GM12878 (cell line): ENCODE data around the gene AKAP1. TPM values are rescaled to one million over a fixed set of nuclear protein-coding genes. Genes with fewer than 3 reads are reported as not detected.

Experiments
- EZH2 ChIP-seq: IDR thresholded peaks from 2 replicates; pipeline ENCODE4 v1.6.1; 2012; ENCODE audit warnings: low read depth, mild to moderate bottlenecking, control low read depth, inconsistent platforms, low read length, borderline replicate concordance; ENCODE audit not compliant: control insufficient read depth
- LARP7 ChIP-seq: fragments of 450-650 bp; IDR thresholded peaks from 2 replicates; pipeline ENCODE4 v1.6.1; 2017; ENCODE audit warnings: mild to moderate bottlenecking
- SMAD1 ChIP-seq: fragments of 450-650 bp; IDR thresholded peaks from 2 replicates; pipeline ENCODE4 v1.6.1; 2018; ENCODE audit warnings: mild to moderate bottlenecking, low read depth; ENCODE audit not compliant: partially characterized antibody
- polyA plus RNA-seq, 11 experiments: library from polyadenylated mRNA; depleted of rRNA in 4 of 11; unstranded in 6 of 11; stranded (reverse) in 5 of 11; fragments of >200 nt; fragmentation: Nextera tagmentation in 4 of 11; fragmentation: Illumina TruSeq in 1 of 11; extraction: Ambion mirVana in 4 of 11; extraction: Trizol in 1 of 11; gene quantifications; 1 replicate in 1 of 11; 2 replicates in 10 of 11; pipeline versions ENCODE4 v1.2.1 to v1.2.3, GENCODE V29; 2011 to 2016; ENCODE audit warnings: inconsistent platforms in 2 of 11, missing spikeins in 2 of 11, low read depth in 1 of 11
- total RNA-seq, 4 experiments: library from RNA; depleted of rRNA in 3 of 4; stranded (reverse); fragments of >200 nt in 3 of 4; fragmentation: Illumina TruSeq in 1 of 4; extraction: Trizol in 1 of 4; gene quantifications; 2 replicates each; pipeline versions ENCODE4 v1.2.1 to v1.2.3, GENCODE V29; 2013 to 2021
- TF ChIP-seq, protein P1 (sequence below): IDR thresholded peaks from 2 replicates; pipeline ENCODE4 v1.6.1; 2012; ENCODE audit warnings: low read depth, low read length, improper control_type of control experiment
- TF ChIP-seq, protein P2 (sequence below), 3 experiments: IDR thresholded peaks in 2 of 3; conservative IDR thresholded peaks in 1 of 3; 2 replicates each; pipeline ENCODE4 v1.5.1; 2011; ENCODE audit warnings: low read depth in 3 of 3, low read length in 3 of 3, mild to moderate bottlenecking in 3 of 3, control low read depth in 2 of 3, moderate library complexity in 2 of 3, inconsistent platforms in 1 of 3, mixed read lengths in 1 of 3; ENCODE audit not compliant: control insufficient read depth in 2 of 3, insufficient read depth in 1 of 3; ENCODE audit errors: extremely low read depth in 1 of 3
- TF ChIP-seq, protein P3 (sequence below): fragments of 450-650 bp; IDR thresholded peaks from 2 replicates; pipeline ENCODE4 v1.6.1; 2016; ENCODE audit warnings: mild to moderate bottlenecking

AKAP1 gene
- total and polyA plus RNA-seq, 10 of the 15 experiments (the other 5 are each of a cell fraction or from before 2014, with no cell fraction given), result 11.9 to 50.5 (median 38.1) TPM

DNA sequence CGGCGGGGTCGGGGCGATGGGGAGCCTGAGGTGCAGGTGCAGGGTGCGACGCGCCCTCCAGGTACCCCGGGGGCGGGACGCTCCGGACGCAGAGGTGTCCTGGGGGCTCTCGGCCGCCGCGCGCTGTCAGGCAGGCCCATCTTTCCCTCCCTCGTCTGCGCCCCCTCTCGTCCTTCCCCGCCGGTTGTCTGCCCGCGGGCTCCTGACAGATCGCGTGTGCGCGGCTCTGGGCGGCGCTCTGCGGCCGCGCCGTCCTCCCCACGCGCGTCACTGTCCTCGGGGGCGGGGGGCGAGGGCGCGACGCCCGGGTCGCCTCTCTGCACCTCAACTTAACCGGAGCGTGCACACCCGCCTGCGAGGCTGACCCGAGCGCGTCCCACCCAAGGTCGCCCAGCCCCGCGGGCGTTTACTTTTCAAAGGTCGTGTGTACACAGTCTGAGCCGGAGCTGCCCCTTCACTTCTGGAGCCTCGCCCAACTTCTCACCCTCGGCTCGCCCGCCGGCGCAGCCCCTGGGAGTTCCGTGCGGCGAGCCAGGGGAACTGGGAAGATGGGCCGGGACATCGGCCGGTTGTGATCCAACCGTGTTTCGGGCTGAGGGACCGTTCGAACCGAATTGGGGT lies 512 bp downstream of the AKAP1 start (continued):
- TF ChIP-seq EZH2, result no peak
- TF ChIP-seq, protein P1, sequence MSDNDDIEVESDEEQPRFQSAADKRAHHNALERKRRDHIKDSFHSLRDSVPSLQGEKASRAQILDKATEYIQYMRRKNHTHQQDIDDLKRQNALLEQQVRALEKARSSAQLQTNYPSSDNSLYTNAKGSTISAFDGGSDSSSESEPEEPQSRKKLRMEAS, result 0 out of 2 replicates have a peak, but pooled peaks have one; percentile 18
- 0 out of 2 replicates have a peak, but pooled peaks have one; percentile 9 for TF ChIP-seq LARP7
- TF ChIP-seq, protein P2, sequence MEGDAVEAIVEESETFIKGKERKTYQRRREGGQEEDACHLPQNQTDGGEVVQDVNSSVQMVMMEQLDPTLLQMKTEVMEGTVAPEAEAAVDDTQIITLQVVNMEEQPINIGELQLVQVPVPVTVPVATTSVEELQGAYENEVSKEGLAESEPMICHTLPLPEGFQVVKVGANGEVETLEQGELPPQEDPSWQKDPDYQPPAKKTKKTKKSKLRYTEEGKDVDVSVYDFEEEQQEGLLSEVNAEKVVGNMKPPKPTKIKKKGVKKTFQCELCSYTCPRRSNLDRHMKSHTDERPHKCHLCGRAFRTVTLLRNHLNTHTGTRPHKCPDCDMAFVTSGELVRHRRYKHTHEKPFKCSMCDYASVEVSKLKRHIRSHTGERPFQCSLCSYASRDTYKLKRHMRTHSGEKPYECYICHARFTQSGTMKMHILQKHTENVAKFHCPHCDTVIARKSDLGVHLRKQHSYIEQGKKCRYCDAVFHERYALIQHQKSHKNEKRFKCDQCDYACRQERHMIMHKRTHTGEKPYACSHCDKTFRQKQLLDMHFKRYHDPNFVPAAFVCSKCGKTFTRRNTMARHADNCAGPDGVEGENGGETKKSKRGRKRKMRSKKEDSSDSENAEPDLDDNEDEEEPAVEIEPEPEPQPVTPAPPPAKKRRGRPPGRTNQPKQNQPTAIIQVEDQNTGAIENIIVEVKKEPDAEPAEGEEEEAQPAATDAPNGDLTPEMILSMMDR (IDR thresholded peaks at IDR 0.05 in 2 of 3, conservative IDR thresholded peaks at IDR 0.05 in 1 of 3; ENCODE audit: control insufficient read depth in 2 of 3, extremely low read depth in 1 of 3, insufficient read depth in 1 of 3, low read depth in 3 of 3, low read length in 3 of 3), result peak in 2 of 3 experiments; percentile 32 to 35; a peak in 4 of 6 replicates
- no peak for TF ChIP-seq SMAD1
- TF ChIP-seq, protein P3, sequence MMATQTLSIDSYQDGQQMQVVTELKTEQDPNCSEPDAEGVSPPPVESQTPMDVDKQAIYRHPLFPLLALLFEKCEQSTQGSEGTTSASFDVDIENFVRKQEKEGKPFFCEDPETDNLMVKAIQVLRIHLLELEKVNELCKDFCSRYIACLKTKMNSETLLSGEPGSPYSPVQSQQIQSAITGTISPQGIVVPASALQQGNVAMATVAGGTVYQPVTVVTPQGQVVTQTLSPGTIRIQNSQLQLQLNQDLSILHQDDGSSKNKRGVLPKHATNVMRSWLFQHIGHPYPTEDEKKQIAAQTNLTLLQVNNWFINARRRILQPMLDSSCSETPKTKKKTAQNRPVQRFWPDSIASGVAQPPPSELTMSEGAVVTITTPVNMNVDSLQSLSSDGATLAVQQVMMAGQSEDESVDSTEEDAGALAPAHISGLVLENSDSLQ, result peak; percentile 34; the same call in 1 of the 2 replicates
